Measurements from ENCODE around the gene CPPED1. TPM values are rescaled to one million over a fixed set of nuclear protein-coding genes. Genes with fewer than 3 reads are reported as not detected.

The CPPED1 gene
- total RNA-seq, 1 experiment from 2014 or later = 7.9 TPM

DNA sequence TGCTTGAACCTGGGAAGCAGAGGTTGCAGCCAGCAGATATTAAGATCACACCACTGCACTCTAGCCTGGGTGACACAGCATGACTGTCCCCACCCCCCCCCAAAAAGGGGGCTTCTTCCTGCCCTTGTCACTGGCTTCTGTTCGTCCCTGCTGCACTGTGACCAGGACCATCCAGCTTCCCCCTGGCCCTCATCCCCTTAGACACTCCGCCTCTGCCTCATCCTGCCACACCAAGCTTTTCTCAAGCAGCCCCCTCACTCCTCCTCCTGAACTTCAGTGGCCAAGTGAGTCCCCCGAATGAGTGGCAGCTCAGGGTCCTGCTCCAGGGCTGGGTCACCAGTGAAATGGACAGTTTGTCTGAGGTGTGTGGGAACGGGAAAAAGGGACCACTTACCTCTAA, 177.3 kb downstream of the CPPED1 start:
- Histone ChIP-seq H3K4me2 (ENCODE audit: insufficient read depth, insufficient read length, low read length) (no peak overlapping the region), H3T11ph (ENCODE audit: low read length) (no peak overlapping the region), H2AFZ (ENCODE audit: low read length) (no peak overlapping the region), H3K79me1 (ENCODE audit: insufficient read depth, low read depth, low read length, poor library complexity, severe bottlenecking) (no peaks in the 10 kb centered on the region), H3K23ac (ENCODE audit: insufficient read length, low read depth, low read length) (no peak overlapping the region), H2BK12ac (ENCODE audit: insufficient read length, low read depth, low read length) (no peak overlapping the region), H3K27me3 (ENCODE audit: insufficient read depth, low read length) (no peaks in the 10 kb centered on the region), H4K8ac (replicated peaks; ENCODE audit: insufficient read length, low read depth, low read length) (no peak overlapping the region), H2AK5ac (ENCODE audit: insufficient read length, low read length) (no peak overlapping the region), H3K4me1 (ENCODE audit: insufficient read depth, low read length) (no peaks in the 10 kb centered on the region), H3K18ac (ENCODE audit: insufficient read length, low read depth, low read length) (no peak overlapping the region), H3K9me3 (ENCODE audit: control insufficient read depth, low read depth, low read length) (no peaks in the 10 kb centered on the region), H2BK5ac (ENCODE audit: insufficient read length, low read length) (no peak overlapping the region), H2BK120ac (ENCODE audit: low read depth, low read length, poor library complexity, severe bottlenecking) (no peak overlapping the region), H3K27ac (ENCODE audit: insufficient read length, low read depth, low read length) (no peak overlapping the region), H4K20me1 (ENCODE audit: control insufficient read depth, insufficient read depth, insufficient read length) (no peaks in the 10 kb centered on the region), H3K79me2 (ENCODE audit: insufficient read depth, low read length) (no peaks in the 10 kb centered on the region), H3K9ac (ENCODE audit: extremely low read depth, insufficient read length, low read length) (no peak overlapping the region), H2BK15ac (ENCODE audit: low read depth, low read length) (no peak overlapping the region), H4K5ac (ENCODE audit: insufficient read length, low read depth, low read length) (no peak overlapping the region), H3K23me2 (ENCODE audit: insufficient read length, low read depth, low read length, poor library complexity, severe bottlenecking) (no peaks in the 10 kb centered on the region), H3K4ac (ENCODE audit: low read depth, low read length) (no peak overlapping the region), H4K91ac (ENCODE audit: insufficient read length, low read depth, low read length) (no peak overlapping the region), H3K14ac (ENCODE audit: insufficient read depth, low read length) (no peak overlapping the region), H2BK20ac (ENCODE audit: low read depth, low read length, poor library complexity, severe bottlenecking) (no peak overlapping the region), H3K56ac (ENCODE audit: insufficient read length, low read depth, low read length) (no peak overlapping the region)
- Mint-ChIP-seq H3K4me3 (no peak overlapping the region), H3K9me3 (no peaks in the 10 kb centered on the region), H3K27ac (peak overlapping the region in 1 of 3 experiments; percentile 76; a peak in 1 of 7 replicates), H3K36me3 (ENCODE audit: insufficient read depth in 1 of 3, low read depth in 3 of 3) (no peaks in the 10 kb centered on the region), H3K27me3 (ENCODE audit: low read depth) (peaks cover 2% of the 10 kb centered on the region; the same call in 1 of the 2 replicates), H3K4me1 (peaks cover 2 to 5% of the 10 kb centered on the region in 2 experiments; a peak in 2 of 4 replicates)
- no CpG with 5 or more reads among the region's 4 CpGs for WGBS (ENCODE audit: extremely low coverage, insufficient read length, low lambda C conversion rate)
- no peak for DNase-seq
- TF ChIP-seq, protein P1, sequence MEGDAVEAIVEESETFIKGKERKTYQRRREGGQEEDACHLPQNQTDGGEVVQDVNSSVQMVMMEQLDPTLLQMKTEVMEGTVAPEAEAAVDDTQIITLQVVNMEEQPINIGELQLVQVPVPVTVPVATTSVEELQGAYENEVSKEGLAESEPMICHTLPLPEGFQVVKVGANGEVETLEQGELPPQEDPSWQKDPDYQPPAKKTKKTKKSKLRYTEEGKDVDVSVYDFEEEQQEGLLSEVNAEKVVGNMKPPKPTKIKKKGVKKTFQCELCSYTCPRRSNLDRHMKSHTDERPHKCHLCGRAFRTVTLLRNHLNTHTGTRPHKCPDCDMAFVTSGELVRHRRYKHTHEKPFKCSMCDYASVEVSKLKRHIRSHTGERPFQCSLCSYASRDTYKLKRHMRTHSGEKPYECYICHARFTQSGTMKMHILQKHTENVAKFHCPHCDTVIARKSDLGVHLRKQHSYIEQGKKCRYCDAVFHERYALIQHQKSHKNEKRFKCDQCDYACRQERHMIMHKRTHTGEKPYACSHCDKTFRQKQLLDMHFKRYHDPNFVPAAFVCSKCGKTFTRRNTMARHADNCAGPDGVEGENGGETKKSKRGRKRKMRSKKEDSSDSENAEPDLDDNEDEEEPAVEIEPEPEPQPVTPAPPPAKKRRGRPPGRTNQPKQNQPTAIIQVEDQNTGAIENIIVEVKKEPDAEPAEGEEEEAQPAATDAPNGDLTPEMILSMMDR (conservative IDR thresholded peaks at IDR 0.05) = no peak
